ENCODE measurements around the gene ZNF322.

DNA sequence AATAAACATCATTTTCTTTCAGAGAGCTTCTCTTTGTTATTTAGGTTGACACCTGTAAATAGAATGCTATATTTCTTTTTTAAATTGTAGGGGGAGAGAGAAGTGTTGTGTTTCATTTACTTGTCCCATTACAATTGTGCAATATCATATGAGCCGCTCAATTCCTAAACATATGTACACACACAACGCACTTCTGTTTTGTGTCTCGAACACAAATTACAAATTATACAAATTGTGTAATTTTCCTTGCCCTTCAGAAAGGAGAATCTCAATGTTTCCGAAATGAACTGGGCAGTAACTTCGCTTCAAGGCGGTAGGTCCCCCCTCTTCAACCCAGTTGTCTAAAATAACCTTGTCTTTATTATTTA is 65.4 kb downstream of the ZNF322 start:
- TF ChIP-seq, protein P1, sequence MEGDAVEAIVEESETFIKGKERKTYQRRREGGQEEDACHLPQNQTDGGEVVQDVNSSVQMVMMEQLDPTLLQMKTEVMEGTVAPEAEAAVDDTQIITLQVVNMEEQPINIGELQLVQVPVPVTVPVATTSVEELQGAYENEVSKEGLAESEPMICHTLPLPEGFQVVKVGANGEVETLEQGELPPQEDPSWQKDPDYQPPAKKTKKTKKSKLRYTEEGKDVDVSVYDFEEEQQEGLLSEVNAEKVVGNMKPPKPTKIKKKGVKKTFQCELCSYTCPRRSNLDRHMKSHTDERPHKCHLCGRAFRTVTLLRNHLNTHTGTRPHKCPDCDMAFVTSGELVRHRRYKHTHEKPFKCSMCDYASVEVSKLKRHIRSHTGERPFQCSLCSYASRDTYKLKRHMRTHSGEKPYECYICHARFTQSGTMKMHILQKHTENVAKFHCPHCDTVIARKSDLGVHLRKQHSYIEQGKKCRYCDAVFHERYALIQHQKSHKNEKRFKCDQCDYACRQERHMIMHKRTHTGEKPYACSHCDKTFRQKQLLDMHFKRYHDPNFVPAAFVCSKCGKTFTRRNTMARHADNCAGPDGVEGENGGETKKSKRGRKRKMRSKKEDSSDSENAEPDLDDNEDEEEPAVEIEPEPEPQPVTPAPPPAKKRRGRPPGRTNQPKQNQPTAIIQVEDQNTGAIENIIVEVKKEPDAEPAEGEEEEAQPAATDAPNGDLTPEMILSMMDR (conservative IDR thresholded peaks at IDR 0.05; ENCODE audit: low read length) = no peak
- no peak for TF ChIP-seq EZH2phosphoT487 (IDR thresholded peaks at IDR 0.05; ENCODE audit: borderline replicate concordance, low read depth, low read length)

All from OCI-LY7 (cell line).